Activated CD8-positive, alpha-beta memory T cell treated with anti-CD3 and anti-CD28 coated beads, Interleukin-2, amount 50 U/mL, for 1 hour (primary cell): ENCODE data around the gene GYPC.
A peak's percentile ranks its signal among the peaks of the same experiment; 100 is the strongest.

Source experiments
- DNase-seq: peaks from one replicate; pipeline ENCODE4 v3.0.0-alpha.2; 2020; ENCODE audit errors: extremely low read depth

Gene GYPC

DNA sequence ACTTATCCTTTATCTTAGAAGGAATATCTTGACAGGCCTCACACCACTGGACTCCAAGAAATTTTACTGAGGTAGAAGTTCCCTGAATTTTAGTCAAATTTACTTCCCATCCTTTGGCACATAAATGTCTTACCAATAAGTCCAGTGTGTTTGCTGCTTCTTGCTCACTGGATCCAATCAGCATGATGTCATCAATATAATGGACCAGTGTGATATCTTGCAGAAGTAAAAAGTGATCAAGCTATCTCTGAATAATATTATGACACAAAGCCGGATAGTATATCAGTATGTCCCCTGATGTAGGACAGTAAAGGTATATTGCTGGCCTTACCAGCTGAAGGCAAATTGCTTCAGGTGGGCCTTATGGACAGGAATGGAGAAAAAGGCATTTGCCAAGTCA, 6.9 kb upstream of the GYPC start:
- DNase-seq = no peak

- DNase-seq = no peak
These were observed 5.0 kb upstream of the GYPC start for GRCh38 chr2:126650994-126651393.

DNA sequence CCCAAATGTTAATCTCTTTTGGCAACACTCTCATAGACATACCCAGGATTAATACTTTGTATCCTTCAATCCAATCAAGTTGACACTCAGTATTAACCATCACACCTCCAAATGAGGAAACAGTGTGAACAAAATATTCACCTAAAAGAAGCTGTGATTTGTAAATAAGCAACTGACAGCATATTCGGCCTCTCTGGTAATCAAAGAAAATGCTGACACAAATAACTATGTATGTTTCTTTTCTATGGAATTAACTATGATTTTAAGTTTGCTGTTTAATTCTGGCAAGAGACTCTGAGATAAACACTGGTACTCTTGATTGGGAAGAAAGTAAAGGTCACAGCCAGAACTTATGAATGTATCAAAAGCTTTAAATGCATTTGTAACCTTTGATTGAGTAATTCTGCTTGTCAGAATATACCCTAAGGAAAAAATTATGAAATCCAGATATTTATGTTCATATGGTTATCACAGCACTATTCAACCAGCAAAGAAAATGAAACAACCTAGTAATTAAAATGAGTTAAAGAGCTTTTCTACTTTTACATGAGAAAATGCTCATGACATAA, 3.6 kb upstream of the GYPC start:
- no peak for DNase-seq

GRCh38 chr2:126653109-126653508, 2.8 kb upstream of the GYPC start:
- DNase-seq = no peak

DNA sequence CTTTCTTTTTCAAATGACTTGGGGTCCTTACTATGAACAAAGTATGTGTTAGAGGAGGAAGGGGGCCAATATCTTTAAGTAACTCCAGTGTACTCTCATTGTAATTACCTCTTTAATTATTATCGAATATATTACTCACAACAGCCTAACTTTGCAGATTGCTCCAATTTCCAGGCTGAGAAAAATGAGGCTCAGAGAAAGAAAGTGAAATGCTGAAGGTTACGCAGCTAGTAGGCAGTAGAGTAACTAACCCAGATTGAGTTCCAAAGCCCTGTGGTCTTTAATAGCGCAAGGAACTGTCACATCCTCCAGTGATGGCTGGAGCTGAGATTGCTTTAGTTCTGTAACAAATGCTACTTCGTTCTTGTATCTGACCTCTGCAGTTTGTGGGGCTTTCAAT, 2.2 kb upstream of the GYPC start:
- DNase-seq = no peak

DNA sequence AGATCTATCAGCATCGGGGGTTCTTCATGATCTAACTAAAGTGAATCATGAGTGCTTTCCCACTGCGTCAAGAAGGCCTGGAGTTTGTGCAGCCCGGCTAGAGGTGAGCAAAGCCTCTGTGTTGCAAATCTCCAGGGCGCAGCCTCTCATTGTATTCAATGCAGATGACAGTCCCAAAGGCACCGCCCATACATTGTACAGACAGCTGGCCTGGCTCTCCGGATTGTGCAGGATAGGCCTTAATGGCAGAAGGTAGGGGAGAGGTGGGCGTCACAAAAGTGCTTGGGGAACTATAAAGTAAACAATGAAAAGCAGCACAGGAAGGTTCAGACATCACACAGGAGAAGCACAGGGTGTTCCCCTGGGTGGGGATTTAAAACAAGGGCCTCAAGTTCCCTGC, 907 bp upstream of the GYPC start:
- no peak for DNase-seq

GRCh38 chr2:126656431-126657147, 631 bp downstream of the GYPC start:
- no peak for DNase-seq

GRCh38 chr2:126657148-126657635, 1.2 kb downstream of the GYPC start:
- peak; percentile 45 for DNase-seq

GRCh38 chr2:126657636-126658318, 1.8 kb downstream of the GYPC start:
- DNase-seq = peak; percentile 41

GRCh38 chr2:126658319-126658904, 2.5 kb downstream of the GYPC start:
- DNase-seq = no peak

GRCh38 chr2:126658905-126659561, 3.1 kb downstream of the GYPC start:
- DNase-seq = no peak

DNA sequence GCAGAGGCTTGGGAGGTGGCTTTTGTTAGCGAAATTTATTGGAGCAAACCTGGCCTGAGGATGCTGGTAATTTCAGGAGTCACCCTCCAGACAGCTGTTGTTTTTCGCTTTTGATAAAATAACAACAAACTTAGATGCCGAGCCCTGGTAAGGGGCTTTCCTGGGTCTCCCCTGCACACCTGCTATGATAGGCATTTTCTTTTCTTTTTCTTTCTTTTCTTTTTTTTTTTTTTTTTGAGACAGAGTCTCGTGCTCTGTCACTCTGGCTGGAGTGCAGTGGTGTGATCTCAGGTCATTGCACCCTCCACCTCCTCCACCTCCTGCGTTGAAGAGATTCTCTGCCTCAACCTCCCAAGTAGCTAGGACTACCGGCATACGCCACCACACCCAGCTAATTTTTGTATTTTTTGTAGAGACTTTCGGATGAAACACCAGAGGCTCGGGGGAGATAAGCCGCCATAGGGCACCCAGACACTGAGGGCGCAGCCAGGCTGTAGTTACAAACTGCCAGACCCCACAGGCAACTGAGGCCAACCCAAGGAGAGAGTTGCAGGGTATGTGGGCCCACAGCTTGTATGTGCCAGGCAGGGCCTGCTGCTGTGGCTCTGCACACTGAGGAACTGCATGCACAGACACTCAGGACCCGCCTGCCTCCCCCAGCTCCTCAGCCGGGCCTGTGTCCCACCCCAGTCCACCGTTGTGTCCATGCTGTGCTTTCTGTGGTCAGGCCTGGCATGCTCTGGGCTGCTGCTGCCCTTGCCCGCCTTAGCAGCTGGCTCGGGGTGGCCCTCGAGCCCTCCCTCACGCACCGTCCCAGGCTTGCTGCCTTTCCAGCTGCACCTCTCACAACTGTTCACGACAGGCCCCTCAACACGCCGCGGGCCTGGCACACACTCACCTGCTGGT, 3.9 kb downstream of the GYPC start:
- no peak for DNase-seq

DNA sequence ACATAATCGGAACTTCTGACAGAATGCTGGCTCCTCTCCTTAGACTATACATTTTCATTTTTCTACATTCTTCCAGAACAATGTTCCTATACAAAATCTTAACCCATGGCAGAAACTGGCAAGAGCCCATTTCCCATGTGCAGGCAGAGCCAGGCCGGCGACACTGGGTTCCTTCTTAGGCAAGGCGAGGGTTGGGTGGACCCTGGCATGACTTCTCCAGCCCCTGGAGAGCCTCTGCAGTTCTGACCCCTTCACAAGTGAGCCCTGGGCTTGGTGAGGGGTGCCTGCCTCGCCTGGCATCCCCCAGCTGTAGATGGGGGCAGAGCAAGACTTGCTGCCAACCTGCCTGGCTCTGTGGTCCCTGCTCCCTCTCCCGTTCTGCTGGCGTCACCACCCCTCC, 5.0 kb downstream of the GYPC start:
- no peak for DNase-seq

DNA sequence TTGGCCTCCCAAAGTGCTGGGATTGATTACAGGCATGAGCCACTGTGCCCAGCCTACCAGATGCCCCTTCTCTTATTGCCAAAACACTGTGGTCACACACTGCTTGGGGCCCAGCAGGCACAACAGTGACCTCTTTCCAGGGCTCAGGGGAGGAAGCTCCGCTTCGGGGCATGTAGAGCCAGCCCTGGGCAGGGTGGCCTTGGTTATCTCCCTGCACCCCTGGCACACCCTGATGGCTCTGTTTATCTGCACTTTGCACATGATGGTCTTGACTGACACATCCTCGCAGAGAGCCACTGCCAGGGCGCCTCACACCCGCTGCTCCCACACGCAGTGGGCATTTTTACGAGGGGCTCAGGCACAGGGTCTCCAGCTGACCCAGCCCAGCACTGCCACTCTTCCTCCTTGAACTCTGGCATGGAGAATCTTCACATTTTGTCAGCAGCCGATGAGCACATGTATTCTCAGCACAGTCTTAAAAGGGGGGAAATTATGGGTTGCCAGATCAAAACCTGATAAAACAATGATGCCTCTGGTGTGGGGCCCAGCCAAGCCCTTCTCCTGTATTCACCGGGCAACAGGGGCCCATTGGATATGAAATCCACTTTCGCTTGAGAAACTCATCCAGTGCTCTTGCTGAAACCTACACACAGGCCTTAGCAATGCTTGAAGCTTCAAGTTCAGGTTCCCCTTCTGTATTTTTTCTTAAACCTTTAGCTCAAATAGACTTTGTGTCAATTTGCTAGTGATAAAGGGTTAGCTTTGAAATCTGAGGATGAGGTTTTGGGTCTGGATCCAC, 5.9 kb downstream of the GYPC start:
- no peak for DNase-seq

DNA sequence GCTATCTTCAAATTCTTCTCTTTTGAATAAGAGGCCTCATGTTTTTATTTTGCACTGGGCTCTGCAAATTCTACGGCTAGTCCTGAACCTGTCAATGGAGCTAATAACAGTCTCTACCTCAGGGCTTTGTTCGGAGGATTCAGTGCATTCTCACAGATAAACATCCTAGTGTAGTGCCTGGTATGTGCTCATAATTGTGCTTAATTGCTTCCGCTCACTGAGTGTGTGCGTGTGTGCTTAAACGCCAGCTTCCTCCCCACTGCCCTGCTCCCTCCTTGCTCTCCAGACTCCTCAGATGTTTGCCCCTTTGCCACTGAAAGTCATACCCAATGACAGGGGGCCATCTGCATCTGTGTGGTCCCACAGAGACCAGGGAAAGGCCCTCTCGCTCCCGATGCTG, 6.7 kb downstream of the GYPC start:
- no peak for DNase-seq

DNA sequence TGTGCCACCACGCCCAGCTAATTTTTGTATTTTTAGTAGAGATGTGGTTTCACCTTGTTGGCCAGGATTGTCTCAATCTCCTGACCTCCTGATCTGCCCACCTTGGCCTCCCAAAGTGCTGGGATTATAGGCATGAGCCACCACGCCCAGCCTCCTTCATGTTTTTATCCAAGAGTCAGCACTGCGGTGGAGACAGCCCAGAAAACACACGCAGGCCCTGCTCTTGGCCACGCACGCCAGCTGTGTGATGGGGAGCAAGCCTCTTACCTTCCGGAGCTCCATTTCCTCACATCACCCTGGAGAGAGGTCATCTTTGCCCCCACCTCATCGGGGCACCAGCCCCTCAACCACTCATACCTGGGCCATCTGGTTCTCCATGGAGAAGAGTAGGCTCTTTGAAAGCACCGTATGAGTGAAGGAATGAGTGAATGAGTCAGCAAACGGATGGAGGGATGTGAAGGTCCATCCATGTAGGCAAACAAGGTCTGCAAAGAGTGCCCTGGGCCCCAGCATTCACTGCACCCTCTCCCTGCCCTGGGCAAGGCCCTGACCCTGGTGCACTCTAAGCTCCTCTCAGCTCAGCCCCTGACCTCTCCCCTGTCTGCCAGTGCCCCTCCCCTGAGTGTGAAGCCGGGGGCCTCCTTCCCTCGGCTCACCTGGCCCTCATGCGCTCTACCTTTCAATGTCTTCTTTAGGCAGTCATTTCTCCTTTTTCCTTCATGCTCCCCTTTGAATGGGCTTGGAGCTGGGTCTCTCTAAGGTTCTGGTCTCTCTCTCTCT, 7.4 kb downstream of the GYPC start:
- no peak for DNase-seq

GRCh38 chr2:126664234-126664633, 8.3 kb downstream of the GYPC start:
- DNase-seq = no peak

- DNase-seq = no peak
These were observed 8.7 kb downstream of the GYPC start for GRCh38 chr2:126664639-126665038.

DNA sequence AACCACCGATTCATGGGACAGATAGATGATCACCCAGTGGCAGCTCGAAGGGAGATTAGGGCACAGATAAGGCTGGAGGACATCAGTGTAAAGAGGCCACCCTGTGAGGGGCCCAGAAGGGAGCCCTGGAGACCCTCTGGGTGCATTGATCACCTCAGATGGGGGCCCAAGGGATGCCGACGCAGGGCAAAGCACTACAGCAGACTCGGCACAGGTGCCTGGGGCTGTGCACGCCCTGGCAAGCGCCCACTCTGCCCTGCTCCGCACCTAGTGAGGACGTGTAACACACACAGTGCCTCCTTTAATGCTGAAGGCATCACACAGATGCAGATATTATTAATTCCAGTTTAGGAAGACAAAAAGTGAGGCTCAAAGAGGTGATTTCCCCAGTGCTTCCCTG, 9.5 kb downstream of the GYPC start:
- DNase-seq = no peak

DNA sequence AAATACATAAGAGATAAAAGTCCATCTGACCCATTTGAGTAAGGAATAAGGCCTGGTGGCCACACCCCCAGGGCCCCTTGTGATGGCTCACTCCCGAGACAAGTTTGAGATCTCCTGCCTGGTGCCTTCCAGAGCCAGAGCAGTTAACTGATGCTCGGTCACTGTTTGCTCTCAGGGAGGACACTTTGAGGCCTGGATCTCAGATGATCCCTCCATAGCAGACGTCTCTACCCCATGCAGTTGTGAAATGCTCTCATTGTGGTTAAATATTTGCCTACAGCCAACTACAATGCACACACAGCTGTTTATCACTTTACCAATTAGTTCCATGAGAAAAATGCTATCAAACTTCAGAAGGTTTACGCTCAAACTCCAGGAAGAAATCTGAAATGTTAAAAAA, 12.3 kb downstream of the GYPC start:
- DNase-seq = no peak
